ENCODE results near the gene TAS2R19. TPM values are rescaled to one million over a fixed set of nuclear protein-coding genes. Genes with fewer than 3 reads are reported as not detected.
A peak's percentile ranks its signal among the peaks of the same experiment; 100 is the strongest.

The TAS2R19 gene, protein sequence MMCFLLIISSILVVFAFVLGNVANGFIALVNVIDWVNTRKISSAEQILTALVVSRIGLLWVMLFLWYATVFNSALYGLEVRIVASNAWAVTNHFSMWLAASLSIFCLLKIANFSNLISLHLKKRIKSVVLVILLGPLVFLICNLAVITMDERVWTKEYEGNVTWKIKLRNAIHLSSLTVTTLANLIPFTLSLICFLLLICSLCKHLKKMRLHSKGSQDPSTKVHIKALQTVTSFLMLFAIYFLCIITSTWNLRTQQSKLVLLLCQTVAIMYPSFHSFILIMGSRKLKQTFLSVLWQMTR
- polyA plus RNA-seq (2013, experiment 1 of 2), result 0.04 TPM
- polyA plus RNA-seq (2013, experiment 2 of 2), result 0.04 TPM

DNA sequence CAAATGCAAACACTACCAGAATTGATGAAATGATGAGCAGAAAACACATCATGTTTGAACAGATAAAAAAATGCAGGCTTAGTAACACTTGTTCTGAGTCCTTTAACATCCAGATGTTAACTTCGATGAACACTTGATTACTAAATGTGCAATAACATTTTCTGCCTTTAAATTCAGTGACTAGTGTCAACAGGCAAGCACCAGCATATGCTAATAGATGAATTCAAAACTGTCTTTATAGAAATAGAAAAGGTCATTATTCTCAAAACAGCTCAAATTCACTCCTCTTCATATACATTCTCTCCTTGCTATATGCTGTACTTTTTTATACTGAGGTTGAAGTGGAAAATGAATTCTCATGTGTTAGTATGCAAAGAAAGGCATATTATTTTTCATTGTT is at the start of gene TAS2R19:
TSS of gene TAS2R19 (minus strand) at position 101 of the 400 bp plus-strand sequence. CDS start at position 52, 49 bp downstream.
- H2BK120ac ChIP-seq (ENCODE audit: low read depth, low read length), result no peak within 1 kb of the TSS
- no peak within 1 kb of the TSS for H3K9ac ChIP-seq (ENCODE audit: low read length)
- H3K4me3 ChIP-seq (ENCODE audit: low read length), result no peak within 1 kb of the TSS
- H3K23ac ChIP-seq (ENCODE audit: low read length), result no peak within 1 kb of the TSS
- H2BK5ac ChIP-seq (ENCODE audit: low read length), result no peak within 1 kb of the TSS
- no peak within 1 kb of the TSS for H2AK5ac ChIP-seq (ENCODE audit: low read length)
- no peak within 1 kb of the TSS for H3K27ac ChIP-seq (ENCODE audit: low read depth, low read length)
- WGBS (ENCODE audit: extremely low coverage, insufficient coverage, low lambda C conversion rate), result no CpG with 5 or more reads among the region's 1 CpG
- H3K18ac ChIP-seq (ENCODE audit: low read length), result no peak within 1 kb of the TSS
- H3K79me1 ChIP-seq (ENCODE audit: low read length), result no peaks in the 10 kb centered on the region
- H3K4me2 ChIP-seq (ENCODE audit: low read length), result no peak within 1 kb of the TSS
- no peaks in the 10 kb centered on the region for H3K79me2 ChIP-seq (ENCODE audit: control insufficient read depth, insufficient read depth, low read length)
- no peak within 1 kb of the TSS for H4K8ac ChIP-seq (ENCODE audit: low read depth, low read length)
- no peaks in the 10 kb centered on the region for H3K4me1 ChIP-seq (ENCODE audit: control insufficient read depth, low read depth, low read length)
- no peak within 1 kb of the TSS for H3K56ac ChIP-seq (ENCODE audit: low read length)
- H3K27me3 ChIP-seq (ENCODE audit: insufficient read depth, low read length, poor library complexity), result peaks cover 1% of the 10 kb centered on the region
- H3K4ac ChIP-seq (ENCODE audit: low read depth, low read length), result no peak within 1 kb of the TSS
- H3K36me3 ChIP-seq (ENCODE audit: control insufficient read depth, insufficient read depth, low read length), result peaks cover 1% of the 10 kb centered on the region
- no peak within 1 kb of the TSS for H4K5ac ChIP-seq (ENCODE audit: low read length)
- H2BK15ac ChIP-seq (replicated peaks; ENCODE audit: low read depth), result no peak within 1 kb of the TSS
- DNase-seq, result no peak

DNA sequence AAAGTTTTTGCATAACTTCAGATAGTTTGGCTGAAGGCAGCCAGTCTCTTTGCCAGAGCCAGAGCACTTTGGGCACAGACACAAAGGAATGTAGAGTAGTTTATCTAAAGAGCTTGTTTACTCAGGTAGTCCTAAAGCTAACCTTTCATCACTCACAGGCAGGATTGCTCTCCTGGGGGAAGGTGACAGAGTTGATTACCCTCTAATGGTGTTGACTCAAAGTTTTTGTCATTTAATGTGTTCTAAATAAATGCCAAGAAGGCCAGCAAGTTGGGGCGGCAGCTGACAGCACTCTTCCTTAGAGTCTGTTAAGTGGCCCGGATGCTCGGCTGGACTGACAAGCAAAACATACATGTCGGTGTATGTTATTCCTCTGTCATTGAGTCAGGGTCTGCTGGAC is 49.0 kb upstream of the TAS2R19 start:
- peak; percentile 38 for DNase-seq
- WGBS (ENCODE audit: extremely low coverage, insufficient coverage, low lambda C conversion rate), result no CpG with 5 or more reads among the region's 4 CpGs
- H2BK15ac ChIP-seq (replicated peaks; ENCODE audit: low read depth), result no peak overlapping the region

DNA sequence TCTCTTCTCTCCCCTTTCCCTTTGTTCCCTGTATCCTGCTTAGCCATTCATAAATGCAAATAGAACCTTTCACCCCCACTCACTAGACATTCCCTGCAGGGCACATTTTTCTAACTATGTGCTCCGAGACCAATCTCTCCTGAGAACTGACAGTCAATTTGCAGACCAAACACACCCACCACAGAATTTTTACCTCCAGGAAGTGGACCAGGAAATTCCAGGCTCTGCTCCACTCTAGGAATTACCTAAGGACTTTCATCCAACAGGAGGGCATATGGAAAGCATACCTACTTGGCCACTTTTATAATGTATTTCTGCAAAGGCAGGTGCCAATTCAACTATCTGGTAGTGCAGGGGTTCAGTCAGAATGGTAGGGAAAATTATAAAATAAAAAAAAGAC is 48.6 kb upstream of the TAS2R19 start:
- H3K18ac ChIP-seq (ENCODE audit: low read length), result no peak overlapping the region

More for the DNA sequence above, 49.0 kb upstream of the TAS2R19 start:
- H3K56ac ChIP-seq (ENCODE audit: low read length), result no peak overlapping the region
- no peaks in the 10 kb centered on the region for H3K27me3 ChIP-seq (ENCODE audit: insufficient read depth, low read length, poor library complexity)
- no peak overlapping the region for H3K4ac ChIP-seq (ENCODE audit: low read depth, low read length)
- H4K5ac ChIP-seq (ENCODE audit: low read length), result no peak overlapping the region
- no peak overlapping the region for H2BK5ac ChIP-seq (ENCODE audit: low read length)
- no peak overlapping the region for H3K18ac ChIP-seq (ENCODE audit: low read length)
- no peak overlapping the region for H4K8ac ChIP-seq (ENCODE audit: low read depth, low read length)
- no peaks in the 10 kb centered on the region for H3K36me3 ChIP-seq (ENCODE audit: control insufficient read depth, insufficient read depth, low read length)
- H3K4me2 ChIP-seq (ENCODE audit: low read length), result no peak overlapping the region
- H3K79me1 ChIP-seq (ENCODE audit: low read length), result no peaks in the 10 kb centered on the region
- H3K27ac ChIP-seq (ENCODE audit: low read depth, low read length), result no peak overlapping the region
- no peak overlapping the region for H3K23ac ChIP-seq (ENCODE audit: low read length)
- H3K4me1 ChIP-seq (ENCODE audit: control insufficient read depth, low read depth, low read length), result no peaks in the 10 kb centered on the region
- H2BK120ac ChIP-seq (ENCODE audit: low read depth, low read length), result no peak overlapping the region
- H3K9ac ChIP-seq (ENCODE audit: low read length), result no peak overlapping the region
- H2AK5ac ChIP-seq (ENCODE audit: low read length), result no peak overlapping the region
- no peaks in the 10 kb centered on the region for H3K79me2 ChIP-seq (ENCODE audit: control insufficient read depth, insufficient read depth, low read length)
- no peak overlapping the region for H3K4me3 ChIP-seq (ENCODE audit: low read length)

DNA sequence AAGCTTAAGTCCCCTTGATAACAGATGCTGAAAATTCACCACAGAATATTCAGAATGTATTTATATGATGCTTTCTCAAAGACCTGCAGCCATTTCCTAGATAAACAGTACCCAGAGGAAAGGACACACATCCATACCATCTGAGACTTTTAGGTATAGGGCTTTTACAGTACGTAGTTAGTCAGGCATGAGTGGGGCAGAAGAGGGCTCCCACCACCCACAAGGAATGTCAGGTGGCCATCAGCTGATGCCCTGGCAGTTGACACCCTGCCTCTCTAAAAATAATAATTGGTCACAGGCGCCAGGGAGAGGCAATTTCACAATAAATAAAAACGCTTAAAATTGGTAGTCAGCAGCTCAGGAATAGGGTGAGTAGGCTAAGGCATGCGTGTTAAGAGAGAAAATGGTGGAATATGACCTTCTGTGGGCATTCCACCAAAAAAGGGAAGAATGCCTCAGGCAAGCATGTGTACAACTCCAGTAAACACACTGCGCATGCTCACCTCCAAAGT is 47.5 kb upstream of the TAS2R19 start:
- H3K4me3 ChIP-seq (ENCODE audit: low read length), result no peak overlapping the region
- H3K27me3 ChIP-seq (ENCODE audit: insufficient read depth, low read length, poor library complexity), result no peaks in the 10 kb centered on the region
- no peaks in the 10 kb centered on the region for H3K79me1 ChIP-seq (ENCODE audit: low read length)
- no peak for DNase-seq
- no peak overlapping the region for H4K8ac ChIP-seq (ENCODE audit: low read depth, low read length)
- H3K9ac ChIP-seq (ENCODE audit: low read length), result no peak overlapping the region
- H3K27ac ChIP-seq (ENCODE audit: low read depth, low read length), result no peak overlapping the region
- H3K18ac ChIP-seq (ENCODE audit: low read length), result no peak overlapping the region
- no peak overlapping the region for H3K23ac ChIP-seq (ENCODE audit: low read length)
- no CpG with 5 or more reads among the region's 5 CpGs for WGBS (ENCODE audit: extremely low coverage, insufficient coverage, low lambda C conversion rate)
- H4K5ac ChIP-seq (ENCODE audit: low read length), result no peak overlapping the region
- no peak overlapping the region for H2BK120ac ChIP-seq (ENCODE audit: low read depth, low read length)
- no peaks in the 10 kb centered on the region for H3K4me1 ChIP-seq (ENCODE audit: control insufficient read depth, low read depth, low read length)
- H3K4me2 ChIP-seq (ENCODE audit: low read length), result no peak overlapping the region
- H2BK5ac ChIP-seq (ENCODE audit: low read length), result no peak overlapping the region
- no peak overlapping the region for H2AK5ac ChIP-seq (ENCODE audit: low read length)
- no peaks in the 10 kb centered on the region for H3K79me2 ChIP-seq (ENCODE audit: control insufficient read depth, insufficient read depth, low read length)
- H3K4ac ChIP-seq (ENCODE audit: low read depth, low read length), result no peak overlapping the region
- no peak overlapping the region for H2BK15ac ChIP-seq (replicated peaks; ENCODE audit: low read depth)
- no peak overlapping the region for H3K56ac ChIP-seq (ENCODE audit: low read length)
- H3K36me3 ChIP-seq (ENCODE audit: control insufficient read depth, insufficient read depth, low read length), result no peaks in the 10 kb centered on the region

More for the DNA sequence above, 48.6 kb upstream of the TAS2R19 start:
- no peak overlapping the region for H3K56ac ChIP-seq (ENCODE audit: low read length)
- no peak overlapping the region for H3K4ac ChIP-seq (ENCODE audit: low read depth, low read length)
- H3K79me1 ChIP-seq (ENCODE audit: low read length), result no peaks in the 10 kb centered on the region
- H3K9ac ChIP-seq (ENCODE audit: low read length), result no peak overlapping the region
- no peaks in the 10 kb centered on the region for H3K27me3 ChIP-seq (ENCODE audit: insufficient read depth, low read length, poor library complexity)
- no peak overlapping the region for H4K5ac ChIP-seq (ENCODE audit: low read length)
- no peak overlapping the region for H2AK5ac ChIP-seq (ENCODE audit: low read length)
- H3K79me2 ChIP-seq (ENCODE audit: control insufficient read depth, insufficient read depth, low read length), result no peaks in the 10 kb centered on the region
- no peak overlapping the region for H3K23ac ChIP-seq (ENCODE audit: low read length)
- H3K36me3 ChIP-seq (ENCODE audit: control insufficient read depth, insufficient read depth, low read length), result no peaks in the 10 kb centered on the region
- H3K4me1 ChIP-seq (ENCODE audit: control insufficient read depth, low read depth, low read length), result no peaks in the 10 kb centered on the region
- no peak for DNase-seq
- H3K4me3 ChIP-seq (ENCODE audit: low read length), result no peak overlapping the region
- no peak overlapping the region for H2BK15ac ChIP-seq (replicated peaks; ENCODE audit: low read depth)
- no peak overlapping the region for H2BK120ac ChIP-seq (ENCODE audit: low read depth, low read length)
- H3K4me2 ChIP-seq (ENCODE audit: low read length), result no peak overlapping the region
- no peak overlapping the region for H3K27ac ChIP-seq (ENCODE audit: low read depth, low read length)
- no peak overlapping the region for H2BK5ac ChIP-seq (ENCODE audit: low read length)
- H4K8ac ChIP-seq (ENCODE audit: low read depth, low read length), result no peak overlapping the region
- WGBS (ENCODE audit: extremely low coverage, insufficient coverage, low lambda C conversion rate), result no CpG with 5 or more reads among the region's 1 CpG

DNA sequence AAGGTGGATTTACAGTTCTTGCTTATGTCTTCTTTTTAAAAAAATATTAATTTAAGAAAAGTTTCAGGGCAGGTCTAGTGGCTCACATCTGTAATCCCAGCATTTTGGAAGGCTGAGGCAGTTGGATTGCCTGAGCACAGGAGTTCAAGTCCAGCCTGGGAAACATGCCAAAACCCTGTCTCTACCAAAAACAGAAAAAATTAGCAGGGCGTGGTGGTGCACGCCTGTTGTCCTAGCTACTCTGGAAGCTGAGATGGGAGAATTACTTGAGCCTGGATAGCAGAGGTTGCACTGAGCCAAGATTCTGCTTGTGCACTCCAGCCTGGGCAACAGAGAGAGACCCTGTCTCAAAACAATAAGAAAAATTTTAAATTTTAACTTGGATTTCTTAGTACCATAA is 45.1 kb upstream of the TAS2R19 start:
- Histone ChIP-seq H3K4me1 (ENCODE audit: control insufficient read depth, low read depth, low read length) (no peaks in the 10 kb centered on the region), H3K4ac (ENCODE audit: low read depth, low read length) (no peak overlapping the region), H3K9ac (ENCODE audit: low read length) (no peak overlapping the region), H3K56ac (ENCODE audit: low read length) (no peak overlapping the region), H3K18ac (ENCODE audit: low read length) (no peak overlapping the region), H2BK15ac (replicated peaks; ENCODE audit: low read depth) (no peak overlapping the region), H3K4me3 (ENCODE audit: low read length) (no peak overlapping the region), H3K79me2 (ENCODE audit: control insufficient read depth, insufficient read depth, low read length) (no peaks in the 10 kb centered on the region), H4K5ac (ENCODE audit: low read length) (no peak overlapping the region), H3K4me2 (ENCODE audit: low read length) (no peak overlapping the region), H2BK120ac (ENCODE audit: low read depth, low read length) (no peak overlapping the region), H3K27me3 (ENCODE audit: insufficient read depth, low read length, poor library complexity) (no peaks in the 10 kb centered on the region), H3K79me1 (ENCODE audit: low read length) (no peaks in the 10 kb centered on the region), H3K36me3 (ENCODE audit: control insufficient read depth, insufficient read depth, low read length) (no peaks in the 10 kb centered on the region), H4K8ac (ENCODE audit: low read depth, low read length) (no peak overlapping the region), H3K27ac (ENCODE audit: low read depth, low read length) (no peak overlapping the region), H2BK5ac (ENCODE audit: low read length) (no peak overlapping the region), H2AK5ac (ENCODE audit: low read length) (no peak overlapping the region), H3K23ac (ENCODE audit: low read length) (no peak overlapping the region)
- DNase-seq, result no peak
- WGBS (ENCODE audit: extremely low coverage, insufficient coverage, low lambda C conversion rate), result no CpG with 5 or more reads among the region's 2 CpGs

All from mesendoderm (in vitro differentiated cells).